GM19452 (cell line): Measurements from ENCODE around the gene NEIL1.
A peak's percentile ranks its signal among the peaks of the same experiment; 100 is the strongest.

Source experiments
- ATAC-seq: cut with Tn5 transposase; IDR thresholded peaks from one replicate; pipeline ENCODE4 v1.9.1; 2021; ENCODE audit not compliant: unreplicated experiment

NEIL1 gene

GRCh38 chr15:75356006-75356405 lies 9.2 kb downstream of the NEIL1 start:
- no peak for ATAC-seq

- no peak for ATAC-seq
Observed at GRCh38 chr15:75356517-75356916, 9.7 kb downstream of the NEIL1 start.

GRCh38 chr15:75357976-75358673 lies 11.3 kb downstream of the NEIL1 start:
- no peak for ATAC-seq

GRCh38 chr15:75358771-75359536 lies 12.1 kb downstream of the NEIL1 start:
- no peak for ATAC-seq

- ATAC-seq, result no peak
Observed at GRCh38 chr15:75359537-75360250, 12.9 kb downstream of the NEIL1 start.

- ATAC-seq, result no peak
Observed at GRCh38 chr15:75360391-75360790, 13.6 kb downstream of the NEIL1 start.

- ATAC-seq, result no peak
Observed at GRCh38 chr15:75360856-75361255, 14.0 kb downstream of the NEIL1 start.

GRCh38 chr15:75361361-75361988 lies 14.6 kb downstream of the NEIL1 start:
- ATAC-seq, result no peak

GRCh38 chr15:75361989-75362641 lies 15.3 kb downstream of the NEIL1 start:
- ATAC-seq, result no peak

GRCh38 chr15:75362642-75363249 lies 15.9 kb downstream of the NEIL1 start:
- ATAC-seq, result no peak

GRCh38 chr15:75363786-75364185 lies 16.9 kb downstream of the NEIL1 start:
- no peak for ATAC-seq

- no peak for ATAC-seq
Observed at GRCh38 chr15:75364881-75365280, 18.0 kb downstream of the NEIL1 start.

- ATAC-seq, result no peak
Observed at GRCh38 chr15:75366163-75366562, 19.3 kb downstream of the NEIL1 start.

- no peak for ATAC-seq
Observed at GRCh38 chr15:75367006-75367405, 20.2 kb downstream of the NEIL1 start.

GRCh38 chr15:75367406-75367912 lies 20.6 kb downstream of the NEIL1 start:
- ATAC-seq, result peak; percentile 2

- peak; percentile 77 for ATAC-seq
Observed at GRCh38 chr15:75367913-75368688, 21.3 kb downstream of the NEIL1 start, which contains the start of gene MAN2C1. TSS of gene MAN2C1 (minus strand) at chr15:75368607. CDS start at chr15:75368583, 24 bp downstream.

GRCh38 chr15:75368689-75369239 lies 21.9 kb downstream of the NEIL1 start:
- no peak for ATAC-seq

GRCh38 chr15:75369897-75370581 lies 23.2 kb downstream of the NEIL1 start:
- no peak for ATAC-seq
